CD1c-positive myeloid dendritic cell (primary cell): ENCODE data around the gene CLEC4M.

ENCODE experiments used
- DNase-seq: peaks from one replicate; pipeline ENCODE4 v3.0.0-alpha.2; 2016; ENCODE audit errors: extremely low spot score

Gene CLEC4M, protein sequence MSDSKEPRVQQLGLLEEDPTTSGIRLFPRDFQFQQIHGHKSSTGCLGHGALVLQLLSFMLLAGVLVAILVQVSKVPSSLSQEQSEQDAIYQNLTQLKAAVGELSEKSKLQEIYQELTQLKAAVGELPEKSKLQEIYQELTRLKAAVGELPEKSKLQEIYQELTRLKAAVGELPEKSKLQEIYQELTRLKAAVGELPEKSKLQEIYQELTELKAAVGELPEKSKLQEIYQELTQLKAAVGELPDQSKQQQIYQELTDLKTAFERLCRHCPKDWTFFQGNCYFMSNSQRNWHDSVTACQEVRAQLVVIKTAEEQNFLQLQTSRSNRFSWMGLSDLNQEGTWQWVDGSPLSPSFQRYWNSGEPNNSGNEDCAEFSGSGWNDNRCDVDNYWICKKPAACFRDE

DNA sequence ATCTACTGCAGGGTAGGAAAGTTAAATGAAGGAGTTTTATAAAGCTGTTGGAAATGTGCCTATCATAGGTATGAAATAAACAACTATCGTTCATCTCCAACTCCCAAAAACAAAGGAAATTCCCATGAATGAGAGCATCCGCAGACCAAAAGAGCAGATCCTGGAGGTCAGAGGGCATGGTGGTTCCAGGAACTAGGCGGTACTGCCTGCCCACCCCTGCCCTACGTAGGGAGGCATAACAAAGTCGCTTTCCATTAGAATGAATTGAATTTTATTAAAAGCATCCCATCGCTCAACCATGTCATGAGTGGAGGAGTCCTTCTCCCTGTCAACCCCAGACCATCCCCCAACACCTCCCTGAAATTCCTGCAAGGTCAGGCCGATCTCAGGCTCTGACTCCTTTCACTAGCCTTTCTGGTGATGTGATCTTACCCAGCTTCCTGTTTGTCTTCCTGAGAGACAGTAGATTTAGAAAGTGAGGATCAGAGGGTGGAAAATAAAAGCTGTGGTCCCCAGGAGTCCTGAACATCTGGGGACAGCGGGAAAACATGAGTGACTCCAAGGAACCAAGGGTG is at the start of gene CLEC4M:
Gene CLEC4M (plus strand): TSS at position 525 of the 575 bp plus-strand sequence. CDS start 24 bp downstream, at position 549.
- DNase-seq, result no peak

DNA sequence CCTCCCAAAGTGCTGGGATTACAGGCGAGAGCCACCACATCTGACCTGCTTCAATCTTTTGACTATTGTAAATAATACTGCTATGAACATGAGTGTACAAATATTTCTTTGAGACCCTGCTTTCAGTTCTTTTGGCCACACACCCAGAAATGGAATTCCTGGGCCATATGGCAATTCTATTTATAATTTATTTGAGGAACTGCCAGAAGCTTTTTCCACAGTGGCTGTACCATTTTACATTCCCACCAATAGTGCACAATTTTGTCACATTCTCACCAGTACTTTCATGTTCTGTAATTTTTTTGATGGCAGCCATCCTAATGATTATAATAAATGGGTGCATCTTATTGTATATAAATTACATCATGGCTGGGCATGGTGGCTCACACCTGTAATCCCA is 47.4 kb upstream of the CLEC4M start:
- no peak for DNase-seq

DNA sequence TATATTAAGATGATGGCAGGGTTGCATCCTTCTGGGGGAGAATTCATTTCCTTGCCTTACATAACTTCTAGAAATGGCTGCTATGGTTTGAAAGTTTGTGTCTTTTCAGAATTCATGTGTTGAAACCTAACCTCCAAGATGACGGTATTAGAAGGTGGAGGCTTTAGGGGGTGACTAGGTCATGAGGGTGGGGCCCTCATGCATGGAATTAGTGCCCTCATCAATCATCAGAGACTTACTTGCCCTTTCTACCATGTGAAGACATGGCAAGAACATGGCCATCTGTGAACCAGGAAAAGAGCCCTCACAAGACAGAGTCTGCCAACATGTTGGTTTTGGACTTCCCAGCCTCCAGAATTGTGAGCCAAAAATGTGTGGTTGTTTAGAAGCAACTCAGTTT is 46.3 kb upstream of the CLEC4M start:
- no peak for DNase-seq

DNA sequence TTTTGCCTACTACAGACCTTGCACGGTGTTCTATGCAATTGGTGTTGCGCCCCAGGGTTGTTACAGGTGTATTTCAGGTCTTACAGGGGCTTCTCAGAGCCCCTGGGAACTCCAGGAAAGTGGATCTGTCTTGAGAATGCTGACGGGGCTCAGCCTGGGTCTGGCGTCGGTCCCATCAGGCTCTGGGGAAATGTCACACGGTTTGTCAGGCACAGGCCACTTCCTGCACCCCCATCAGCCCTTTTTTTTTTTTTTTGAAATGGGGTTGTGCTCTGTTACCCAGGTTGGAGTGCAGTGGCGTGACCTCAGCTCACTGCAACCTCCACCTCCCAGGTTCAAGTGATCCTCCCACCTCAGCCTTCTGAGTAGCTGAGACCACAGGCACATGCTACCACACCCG is 44.4 kb upstream of the CLEC4M start:
- DNase-seq, result no peak

DNA sequence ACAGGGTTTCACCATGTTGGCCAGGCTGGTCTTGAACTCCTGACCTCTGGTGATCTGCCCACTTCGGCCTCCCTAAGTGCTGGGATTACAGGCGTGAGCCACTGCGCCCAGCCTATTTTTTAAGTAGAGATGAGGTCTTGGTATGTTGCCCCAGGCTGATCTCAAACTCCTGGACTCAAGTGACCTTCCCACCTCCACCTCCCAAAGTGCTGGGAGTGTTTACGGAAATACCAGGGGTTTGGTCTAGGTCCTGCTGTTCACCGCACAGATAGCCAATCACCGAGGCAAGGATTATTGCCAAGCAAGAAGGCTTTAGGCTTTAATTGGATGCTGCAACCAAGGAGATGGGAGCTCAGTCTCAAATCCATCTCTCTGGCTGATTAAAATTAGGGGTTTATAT is 42.7 kb upstream of the CLEC4M start:
- DNase-seq, result no peak

DNA sequence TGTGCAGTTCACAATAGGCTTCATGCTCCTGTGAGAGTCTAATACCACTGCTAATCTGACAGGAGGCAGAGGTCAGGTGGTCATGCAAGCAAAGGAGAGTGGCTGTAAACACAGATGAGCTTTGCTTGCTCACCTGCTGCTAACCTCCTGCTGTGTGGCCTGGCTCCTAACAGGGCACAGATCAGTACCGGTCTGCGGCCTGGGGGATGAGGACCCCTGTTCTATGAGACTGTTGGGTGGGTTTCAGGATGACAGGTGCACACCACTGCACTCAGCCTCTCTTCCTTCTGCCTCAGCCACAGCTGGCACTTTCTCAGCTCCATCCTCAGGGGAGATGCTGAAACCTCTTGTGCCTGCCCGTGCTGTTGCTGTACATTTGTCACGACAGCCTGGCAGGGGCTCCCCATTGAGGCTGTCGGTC is 40.8 kb upstream of the CLEC4M start:
- no peak for DNase-seq

DNA sequence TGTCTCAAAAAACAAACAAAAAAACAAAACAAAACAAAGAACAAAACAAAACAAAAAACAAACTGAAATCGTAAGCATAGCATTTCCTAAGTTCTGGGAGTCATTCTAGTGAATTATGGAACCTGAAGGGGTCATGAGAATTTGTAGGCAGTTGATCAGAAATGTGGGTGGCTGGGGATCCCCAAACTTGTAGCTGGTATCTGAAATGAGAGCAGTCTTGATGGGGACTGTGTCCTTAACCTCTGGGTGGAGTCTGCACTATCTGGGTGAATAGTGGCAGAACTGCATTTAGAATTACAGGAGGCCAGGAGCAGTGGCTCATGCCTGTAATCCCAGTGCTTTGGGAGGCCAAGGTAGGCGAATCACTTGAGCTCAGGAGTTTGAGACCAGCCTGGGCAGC is 37.3 kb upstream of the CLEC4M start:
- DNase-seq, result no peak

DNA sequence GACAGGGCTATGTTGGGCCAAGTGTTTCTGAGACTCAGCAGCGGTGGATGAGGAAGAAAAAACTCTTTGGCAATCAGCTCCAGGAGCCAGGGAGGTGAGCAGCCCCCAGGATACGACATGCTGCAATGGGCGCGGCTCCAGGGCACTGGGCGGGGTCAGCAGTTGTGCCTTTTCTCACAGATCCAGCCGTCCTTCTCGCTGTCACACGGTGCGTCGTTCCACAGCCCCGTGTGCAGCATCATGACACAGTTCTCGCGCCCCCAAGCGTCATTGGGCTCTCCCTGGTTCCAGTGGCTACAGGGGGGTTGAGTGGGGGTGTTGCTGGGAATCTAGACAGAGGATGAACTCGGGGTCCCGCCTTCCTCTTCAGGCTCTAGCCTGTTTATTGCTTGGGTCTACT is 33.8 kb upstream of the CLEC4M start:
- DNase-seq, result peak; percentile 51

DNA sequence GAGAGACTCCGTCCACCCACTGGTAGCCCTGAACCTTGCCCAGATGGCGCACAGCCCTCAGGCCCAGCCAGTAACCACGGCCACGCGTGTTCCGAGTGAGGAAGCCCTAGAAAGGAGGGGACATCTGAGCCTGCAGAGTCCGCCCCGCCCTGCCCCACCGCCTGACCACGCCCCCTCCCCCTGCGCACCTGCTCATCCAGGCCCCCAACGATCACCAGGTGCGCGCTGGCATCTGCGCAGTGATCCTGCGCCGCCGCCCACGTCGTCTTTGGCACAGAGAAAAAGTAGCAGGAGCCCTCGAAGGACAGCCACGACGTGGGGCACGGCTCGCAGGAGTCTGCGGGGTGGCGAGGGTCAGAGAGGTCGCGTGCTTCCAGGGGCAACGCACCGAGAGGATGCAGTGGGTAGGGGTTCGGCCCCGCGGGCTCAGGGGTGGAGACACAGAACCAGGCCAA is 33.2 kb upstream of the CLEC4M start:
- no peak for DNase-seq

DNA sequence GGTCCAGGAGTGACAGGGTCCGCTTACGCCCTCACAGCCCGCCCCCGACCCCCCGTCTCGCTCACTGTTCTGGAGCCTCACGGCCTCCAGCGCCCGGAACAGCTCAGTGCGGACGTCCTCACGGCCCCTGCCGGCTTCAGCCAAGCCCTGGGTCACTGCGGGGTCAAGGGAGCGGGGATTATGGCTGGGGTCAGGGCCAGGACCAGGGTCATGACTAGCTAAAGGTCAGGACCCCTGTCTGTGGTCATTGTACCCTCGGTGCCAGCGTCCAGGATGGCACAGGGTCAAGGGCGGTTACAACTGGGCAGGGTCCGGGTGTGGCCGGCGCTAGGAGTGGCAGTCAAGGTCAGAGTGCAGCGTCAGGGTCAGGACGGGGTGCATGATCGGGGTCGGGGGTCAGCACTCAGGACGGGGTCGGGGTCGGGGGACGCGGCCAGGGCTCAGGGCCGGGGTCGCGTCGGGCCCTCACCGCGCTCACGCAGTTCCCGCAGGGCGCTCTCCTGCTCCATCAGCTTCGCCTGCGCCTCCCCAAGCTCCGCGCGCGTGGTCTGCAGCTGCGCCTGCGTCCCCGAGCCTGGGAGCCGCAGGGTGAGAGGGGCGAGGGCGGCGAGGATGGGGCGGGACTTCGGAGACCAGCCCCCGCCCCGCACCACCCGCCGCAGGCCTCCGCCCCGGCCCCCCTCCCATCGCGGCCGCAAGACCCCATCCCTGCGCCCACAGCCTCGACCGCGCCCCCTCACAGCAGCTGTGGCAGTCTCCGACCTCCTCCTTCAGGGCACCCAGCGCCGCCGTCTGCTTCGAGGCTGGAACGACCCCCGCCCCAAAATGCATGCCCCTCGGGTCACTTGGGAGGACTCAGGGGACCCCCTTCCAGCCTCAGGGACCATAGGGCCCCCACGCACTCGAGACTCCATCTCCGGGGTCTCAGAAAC is 32.5 kb upstream of the CLEC4M start:
- no peak for DNase-seq

DNA sequence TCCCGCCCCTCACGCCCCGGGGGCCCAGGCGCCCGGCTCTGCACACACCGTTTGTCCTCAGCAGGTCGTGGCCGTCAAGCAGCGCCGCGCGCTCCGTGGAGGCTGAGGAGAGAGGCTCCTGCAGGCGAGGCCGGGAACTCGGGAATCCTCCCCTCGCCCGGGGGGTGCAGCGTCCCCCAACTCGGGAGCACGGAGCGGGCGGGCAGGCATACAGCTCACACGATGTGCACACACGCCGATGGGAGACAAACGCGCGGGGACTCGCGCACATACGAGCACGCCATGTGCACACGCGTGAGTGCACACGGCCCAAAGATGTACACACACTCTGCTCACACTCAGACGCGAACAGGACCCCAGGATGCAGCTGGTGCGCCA is 31.8 kb upstream of the CLEC4M start:
- DNase-seq, result no peak

DNA sequence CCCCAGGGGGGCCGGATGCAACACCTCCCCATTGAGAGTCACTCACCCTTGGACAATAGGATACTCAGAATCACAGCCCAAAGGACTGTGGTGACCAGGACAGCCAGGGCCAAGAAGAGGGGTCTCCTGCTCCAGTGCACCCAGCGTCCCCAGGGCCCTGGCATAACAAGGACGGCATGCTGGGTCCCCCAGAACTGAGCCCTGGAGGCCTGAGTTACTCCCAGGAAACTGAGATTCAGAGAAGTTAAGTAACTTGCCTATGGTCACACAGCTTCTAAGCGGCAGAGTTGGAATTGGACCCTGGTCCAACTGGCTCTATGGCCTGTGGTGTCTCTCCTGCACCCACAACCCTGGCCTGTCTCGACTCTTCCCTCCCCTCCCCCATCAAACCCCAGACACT is 31.4 kb upstream of the CLEC4M start:
- DNase-seq, result no peak

DNA sequence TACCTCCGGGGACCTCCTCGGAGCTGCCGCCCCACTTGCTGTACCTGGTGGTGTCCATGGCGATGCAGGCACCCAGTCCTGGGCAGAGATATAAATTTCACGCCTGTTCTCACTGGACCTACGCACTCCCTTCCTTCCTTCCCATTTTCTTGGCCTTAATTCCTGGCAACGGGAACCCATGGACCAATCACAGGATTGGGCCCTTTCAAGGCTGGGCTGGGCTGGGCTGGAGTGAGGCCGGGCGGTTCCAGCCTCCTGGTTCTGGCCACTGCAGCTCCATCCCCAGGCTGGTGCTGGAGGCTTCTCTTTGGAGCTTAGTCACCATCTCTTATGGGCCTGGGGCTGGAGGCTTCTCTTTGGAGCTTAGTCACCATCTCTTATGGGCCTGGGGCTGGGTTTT is 31.0 kb upstream of the CLEC4M start, which contains the start of gene CLEC4G:
Gene CLEC4G (minus strand): TSS at position 66 of the 400 bp plus-strand sequence. CDS start 8 bp downstream, at position 58.
- DNase-seq, result no peak

DNA sequence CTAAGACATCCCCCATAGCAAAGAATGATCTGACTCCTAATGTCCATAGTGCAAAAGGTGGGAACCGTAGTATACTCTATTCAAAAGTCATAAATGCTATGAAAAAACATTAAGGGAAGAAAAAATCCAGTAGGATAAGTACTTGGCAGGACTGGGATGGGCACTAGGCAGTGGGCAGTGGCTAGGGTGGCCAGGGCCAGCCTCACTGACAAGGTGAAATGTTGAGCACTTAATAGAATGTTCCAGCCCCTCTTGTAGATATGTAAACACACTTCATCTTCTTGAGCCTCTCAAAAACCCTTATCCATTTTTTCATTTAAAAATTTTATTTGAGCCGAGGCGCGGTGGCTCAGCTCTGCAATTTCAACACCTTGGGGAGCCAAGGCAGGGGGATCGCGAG is 29.7 kb upstream of the CLEC4M start:
- no peak for DNase-seq

DNA sequence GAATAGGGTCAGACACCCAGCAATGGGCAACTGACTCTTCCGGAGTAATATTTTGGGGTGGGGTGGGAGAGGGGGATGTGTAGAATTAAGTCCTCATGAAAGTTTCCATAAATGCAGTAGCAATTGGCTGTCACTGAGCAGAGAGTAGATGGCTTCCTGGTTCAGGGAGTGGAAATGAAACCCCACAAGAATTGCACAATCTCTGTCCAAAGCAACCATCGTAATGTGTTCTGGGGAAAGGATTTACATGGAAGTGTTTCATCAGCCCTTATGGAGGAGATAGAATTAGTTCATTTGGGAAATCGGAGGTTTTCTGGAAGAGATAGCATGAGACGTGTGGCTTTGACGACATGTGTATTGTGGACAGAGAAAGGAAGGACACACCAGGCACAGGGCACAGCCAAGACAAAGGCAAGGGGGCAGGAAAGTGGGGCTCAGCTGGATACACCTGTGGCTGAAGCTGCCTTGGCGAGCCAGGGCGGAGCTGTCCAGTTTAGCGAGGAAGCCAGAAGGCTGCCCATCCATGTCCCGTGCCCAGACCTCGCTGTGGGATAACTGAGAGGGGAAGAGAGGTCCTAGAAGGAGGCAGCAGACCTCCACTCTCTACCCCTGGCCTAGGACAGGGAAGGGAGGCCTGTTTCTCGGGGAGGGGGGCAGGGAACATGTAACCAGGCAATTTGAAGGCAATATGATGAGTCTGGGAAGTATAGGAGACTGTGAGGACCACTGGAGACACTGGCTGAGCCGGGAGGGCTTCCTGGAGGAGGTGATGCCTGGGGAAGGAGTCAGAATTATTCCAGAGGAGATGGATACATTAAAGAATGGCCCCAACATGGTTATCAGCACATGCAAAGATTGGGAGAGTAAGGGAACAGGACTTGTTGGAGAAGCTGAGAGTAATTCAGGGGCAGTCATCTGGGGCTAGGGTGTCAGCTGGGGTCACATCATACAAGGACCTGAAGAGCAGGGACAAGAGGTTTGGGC is 28.5 kb upstream of the CLEC4M start:
- DNase-seq, result peak; percentile 94

DNA sequence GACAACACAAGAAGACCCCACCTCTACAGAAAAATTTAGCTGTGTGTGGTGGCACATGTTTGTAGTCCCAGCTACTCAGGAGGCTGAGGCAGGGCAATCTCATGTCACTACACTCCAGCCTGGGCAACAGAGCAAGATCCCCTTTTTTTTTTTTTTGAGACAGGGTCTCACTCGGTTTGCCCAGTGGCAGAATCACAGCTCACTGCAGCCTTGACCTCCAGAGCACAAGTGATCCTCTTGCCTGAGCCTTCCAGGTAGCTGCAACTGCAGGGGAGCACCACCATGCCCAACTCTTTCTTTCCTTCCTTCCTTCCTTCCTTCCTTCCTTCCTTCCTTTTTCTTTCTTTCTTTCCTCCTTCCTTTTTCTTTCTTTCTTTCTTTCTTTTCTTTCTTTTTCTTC is 26.9 kb upstream of the CLEC4M start:
- no peak for DNase-seq

DNA sequence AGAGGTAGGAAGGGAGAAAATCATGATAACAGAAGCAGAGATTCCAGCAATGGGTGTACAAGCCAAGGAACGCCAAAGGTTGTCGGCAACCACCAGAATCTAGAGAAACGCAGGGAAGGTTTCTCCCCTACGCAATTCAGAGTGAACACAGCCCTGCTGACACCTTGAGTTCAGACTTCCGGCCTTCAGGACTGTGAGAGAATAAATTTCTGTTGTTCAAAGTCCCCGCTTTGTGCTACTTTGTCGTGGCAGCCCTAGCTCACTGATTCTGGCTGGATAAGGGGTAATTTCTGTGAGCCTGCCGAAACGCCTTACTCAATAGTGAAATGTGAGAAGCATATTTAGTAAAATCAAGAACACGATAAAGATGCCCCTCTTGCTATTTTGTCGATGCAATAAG is 25.8 kb upstream of the CLEC4M start:
- DNase-seq, result no peak

DNA sequence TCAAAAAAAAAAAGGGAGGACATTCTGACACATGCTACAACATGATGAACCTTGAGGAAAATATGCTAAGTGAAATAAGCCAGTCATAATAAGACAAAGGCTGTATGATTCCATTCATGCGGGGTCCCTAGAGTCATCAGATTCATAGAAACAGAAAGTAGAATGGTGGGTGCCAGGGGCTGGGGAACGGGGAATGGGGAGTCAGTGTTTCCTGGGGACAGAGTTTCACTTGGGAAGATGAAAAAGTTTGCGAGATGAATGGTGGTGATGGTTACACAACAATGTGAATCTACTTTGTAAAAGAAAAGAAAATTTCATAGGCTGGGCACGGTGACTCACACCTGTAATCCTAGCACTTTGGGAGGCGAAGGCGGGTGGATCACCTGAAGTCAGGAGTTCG is 25.0 kb upstream of the CLEC4M start:
- DNase-seq, result no peak

DNA sequence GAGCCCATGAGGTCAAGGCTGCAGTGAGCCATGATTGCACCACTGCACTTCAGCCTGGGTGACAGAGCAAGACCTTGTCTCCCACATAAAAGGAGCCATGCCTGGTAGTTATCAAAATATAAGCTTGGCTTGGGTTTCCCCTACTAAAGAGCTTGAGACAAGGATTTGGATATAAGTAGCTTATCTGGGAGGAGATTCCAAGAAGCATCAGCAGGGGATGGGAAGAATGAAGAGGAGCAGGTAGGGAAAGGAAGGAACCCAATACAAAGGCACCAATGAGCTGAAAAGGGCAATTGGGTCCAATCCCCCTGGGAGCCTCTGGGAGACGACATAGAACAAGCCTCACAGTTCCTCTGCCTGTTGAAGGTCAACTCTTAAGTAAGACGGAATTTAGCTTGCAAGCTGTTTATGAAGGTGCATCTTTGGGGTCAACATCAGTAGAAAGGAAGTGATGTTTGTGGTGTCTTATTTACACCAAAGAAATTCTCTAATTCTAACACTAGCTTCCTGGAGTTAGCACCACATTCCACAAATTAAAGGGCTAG is 23.8 kb upstream of the CLEC4M start:
- peak; percentile 47 for DNase-seq

DNA sequence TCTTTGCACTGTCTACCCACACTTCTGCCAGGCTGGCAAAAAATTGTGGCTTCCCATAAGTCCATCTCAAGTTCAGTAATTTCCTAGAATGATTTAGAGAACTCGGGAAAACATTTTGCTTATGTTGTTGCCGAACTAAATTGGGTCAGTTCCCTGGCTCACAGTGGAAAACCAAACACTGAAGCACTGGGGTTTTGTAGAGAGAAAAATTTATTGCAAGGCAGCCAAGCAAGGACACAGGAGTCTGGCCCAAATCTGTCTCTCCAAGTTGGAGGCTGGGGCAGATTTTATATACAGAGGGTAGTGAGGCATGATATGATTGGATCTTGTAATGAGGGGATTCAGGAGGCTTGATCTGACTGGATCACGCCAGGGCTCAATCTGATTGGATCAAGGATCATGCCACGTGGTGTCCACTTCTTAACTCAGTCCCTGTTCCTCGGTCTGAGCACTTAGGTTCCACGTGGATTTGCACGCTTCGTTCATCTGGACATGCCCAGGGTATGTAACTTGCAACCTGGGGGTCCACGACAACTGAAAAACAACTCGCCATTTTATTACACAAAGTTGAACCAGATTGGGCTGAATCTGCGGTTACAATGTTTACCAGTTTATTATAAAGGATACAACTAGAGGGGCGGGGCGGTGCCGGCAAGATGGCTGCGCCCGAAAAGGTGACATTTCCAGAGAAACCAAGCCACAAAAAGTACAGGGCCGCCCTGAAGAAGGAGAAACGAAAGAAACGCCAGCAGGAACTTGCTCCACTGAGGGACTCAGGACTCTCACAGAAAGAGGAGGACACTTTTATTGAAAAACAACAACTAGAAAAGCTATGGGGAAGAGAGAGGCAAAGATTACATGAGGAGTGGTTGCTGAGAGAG is 23.0 kb upstream of the CLEC4M start:
- DNase-seq, result peak; percentile 53
